ENCODE data around the gene DUSP10.

DNA sequence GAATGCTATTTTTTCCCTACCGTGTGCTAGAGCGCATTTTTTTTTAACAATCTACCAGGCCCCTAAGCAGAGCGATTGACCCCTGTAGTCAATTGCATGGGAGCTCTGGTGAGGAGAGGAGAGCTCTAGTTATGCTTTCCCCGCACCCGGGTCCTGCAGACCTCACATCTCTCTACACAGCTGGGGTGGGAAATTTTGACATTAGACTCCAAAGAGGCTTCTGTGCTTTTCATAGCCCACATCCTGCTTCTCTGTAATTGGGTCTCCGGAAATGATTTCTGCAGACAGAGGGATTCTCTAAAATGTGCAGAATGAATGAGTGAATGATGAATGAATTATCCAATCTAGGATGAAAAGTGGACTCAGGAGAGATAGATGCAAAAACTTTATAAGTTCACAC is 41.5 kb upstream of the DUSP10 start:
- TF ChIP-seq, protein P1, sequence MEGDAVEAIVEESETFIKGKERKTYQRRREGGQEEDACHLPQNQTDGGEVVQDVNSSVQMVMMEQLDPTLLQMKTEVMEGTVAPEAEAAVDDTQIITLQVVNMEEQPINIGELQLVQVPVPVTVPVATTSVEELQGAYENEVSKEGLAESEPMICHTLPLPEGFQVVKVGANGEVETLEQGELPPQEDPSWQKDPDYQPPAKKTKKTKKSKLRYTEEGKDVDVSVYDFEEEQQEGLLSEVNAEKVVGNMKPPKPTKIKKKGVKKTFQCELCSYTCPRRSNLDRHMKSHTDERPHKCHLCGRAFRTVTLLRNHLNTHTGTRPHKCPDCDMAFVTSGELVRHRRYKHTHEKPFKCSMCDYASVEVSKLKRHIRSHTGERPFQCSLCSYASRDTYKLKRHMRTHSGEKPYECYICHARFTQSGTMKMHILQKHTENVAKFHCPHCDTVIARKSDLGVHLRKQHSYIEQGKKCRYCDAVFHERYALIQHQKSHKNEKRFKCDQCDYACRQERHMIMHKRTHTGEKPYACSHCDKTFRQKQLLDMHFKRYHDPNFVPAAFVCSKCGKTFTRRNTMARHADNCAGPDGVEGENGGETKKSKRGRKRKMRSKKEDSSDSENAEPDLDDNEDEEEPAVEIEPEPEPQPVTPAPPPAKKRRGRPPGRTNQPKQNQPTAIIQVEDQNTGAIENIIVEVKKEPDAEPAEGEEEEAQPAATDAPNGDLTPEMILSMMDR (conservative IDR thresholded peaks at IDR 0.05; ENCODE audit: low read length), result no peak
- no peak for TF ChIP-seq EZH2phosphoT487 (IDR thresholded peaks at IDR 0.05; ENCODE audit: borderline replicate concordance, low read depth, low read length)

Measured in OCI-LY7 (cell line).